ENCODE results near the gene PDE6D.
"Not testable (repeated sequence)": the region's sequence is repeated elsewhere in the genome, so short reads cannot be mapped to it uniquely, and the experiment has no call there.

Gene PDE6D

GRCh38 chr2:231718799-231719198, 62.3 kb downstream of the PDE6D start:
- DNase-seq, result no peak

GRCh38 chr2:231717281-231718171, 63.6 kb downstream of the PDE6D start:
- no peak for DNase-seq

DNA sequence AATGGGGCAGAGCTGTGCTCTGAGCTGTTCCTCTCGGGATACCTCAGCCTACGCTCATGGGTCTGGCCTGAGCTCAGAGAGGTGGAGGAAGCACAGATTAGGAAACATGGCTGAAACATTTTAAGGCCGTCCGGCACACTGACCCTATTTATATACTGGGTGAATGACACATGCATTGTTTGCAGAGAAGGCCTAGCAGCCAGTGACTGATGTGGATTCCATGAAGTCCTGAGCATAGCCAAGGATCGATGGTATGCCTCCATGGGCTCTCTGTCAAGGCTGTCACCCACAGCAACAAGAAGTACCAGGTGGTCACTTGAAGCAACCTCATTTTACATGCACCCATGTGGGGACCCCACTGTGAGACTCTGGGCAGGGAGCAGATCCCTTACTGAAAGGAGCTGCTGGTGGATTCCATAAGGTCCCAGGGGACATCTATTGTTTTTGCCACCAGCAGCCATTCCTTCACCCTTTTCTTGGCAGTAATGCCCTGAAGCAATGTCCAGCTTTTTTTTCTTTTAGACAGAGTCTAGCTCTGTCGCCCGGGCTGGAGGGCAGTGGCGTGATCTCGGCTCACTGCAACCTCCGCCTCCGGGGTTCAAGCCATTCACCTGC, 64.3 kb downstream of the PDE6D start:
- no peak for DNase-seq

- DNase-seq, result no peak
Observed at GRCh38 chr2:231715988-231716616, 65.0 kb downstream of the PDE6D start.

DNA sequence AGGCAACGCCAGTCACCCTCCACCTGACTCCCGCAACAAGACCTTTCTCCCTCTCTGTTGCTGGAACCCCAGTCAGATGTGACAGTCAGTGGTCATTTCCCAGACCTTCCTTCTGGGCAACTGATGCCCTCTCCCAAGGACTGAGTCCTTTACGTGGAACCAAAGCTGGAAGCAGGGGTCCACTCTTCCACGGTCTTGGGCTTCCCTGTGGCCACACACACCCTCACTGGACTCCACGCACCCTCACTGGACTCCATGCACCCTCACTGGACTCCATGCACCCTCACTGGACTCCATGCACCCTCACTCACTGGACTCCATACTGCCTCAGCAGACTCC, 65.6 kb downstream of the PDE6D start:
- no peak for DNase-seq

DNA sequence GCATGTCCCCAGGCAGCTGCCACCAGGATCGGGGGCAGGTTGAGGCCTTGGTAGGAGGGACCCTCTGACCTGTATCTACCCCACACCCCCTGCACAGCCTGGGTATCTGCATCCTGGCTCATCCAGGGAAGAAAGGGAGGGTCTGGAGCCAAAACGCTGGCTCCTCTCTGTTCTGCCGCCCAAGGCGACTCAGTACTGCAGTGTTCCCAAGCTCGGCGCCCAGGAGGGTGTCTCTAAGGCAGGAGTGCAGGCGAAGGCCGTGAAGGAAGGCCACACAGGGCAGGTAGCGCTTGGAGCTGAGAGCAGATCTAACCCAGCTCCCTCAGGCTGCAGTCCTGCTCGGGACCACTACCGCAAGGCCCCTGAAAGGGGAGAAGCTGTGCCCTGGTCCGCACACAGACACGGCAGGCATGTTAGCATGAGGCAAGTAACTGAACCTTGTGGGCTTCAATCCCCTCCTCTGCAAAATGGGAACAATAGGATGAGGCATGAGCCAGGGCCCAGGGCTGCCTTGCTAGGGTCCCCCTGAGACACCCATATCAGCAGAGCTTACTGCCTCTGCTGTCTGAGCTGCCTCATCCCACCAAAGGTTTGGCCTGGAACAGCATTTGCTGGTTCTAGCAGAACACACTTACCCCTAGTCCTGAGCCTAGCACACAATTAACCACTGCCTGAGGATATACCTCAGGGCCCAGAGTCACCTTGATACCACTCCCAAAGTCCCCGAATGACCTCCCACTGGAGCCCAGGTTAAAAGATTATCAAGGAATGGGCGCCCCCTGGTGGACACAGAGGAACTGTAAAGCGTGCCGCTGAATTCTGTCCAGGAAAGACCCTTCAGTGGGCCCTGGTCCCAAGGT, 66.2 kb downstream of the PDE6D start:
- peak; percentile 68 for DNase-seq

- peak; percentile 85 for DNase-seq
Observed at GRCh38 chr2:231713730-231714638, 67.1 kb downstream of the PDE6D start.

- DNase-seq, result not testable (repeated sequence)
Observed at GRCh38 chr2:231713406-231713729, 67.7 kb downstream of the PDE6D start.

DNA sequence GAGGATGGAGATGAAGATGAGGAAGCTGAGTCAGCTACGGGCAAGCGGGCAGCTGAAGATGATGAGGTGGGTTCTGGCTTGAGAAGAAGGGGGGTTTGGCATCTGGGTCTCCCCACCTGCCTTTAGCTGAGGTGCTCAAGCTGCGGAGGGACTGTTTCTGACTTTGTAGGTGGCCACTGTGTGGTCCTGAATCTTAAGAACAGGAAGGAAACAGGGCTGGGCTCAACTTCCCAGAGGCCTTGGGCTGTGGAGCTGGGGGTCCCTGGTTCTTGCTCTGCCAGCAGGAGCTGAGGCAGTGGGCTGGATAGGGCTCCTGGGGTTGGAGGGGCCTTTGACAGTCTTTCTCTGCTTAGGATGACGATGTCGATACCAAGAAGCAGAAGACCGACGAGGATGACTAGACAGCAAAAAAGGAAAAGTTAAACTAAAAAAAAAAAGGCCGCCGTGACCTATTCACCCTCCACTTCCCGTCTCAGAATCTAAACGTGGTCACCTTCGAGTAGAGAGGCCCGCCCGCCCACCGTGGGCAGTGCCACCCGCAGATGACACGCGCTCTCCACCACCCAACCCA, 68.5 kb downstream of the PDE6D start:
- not testable (repeated sequence) for DNase-seq

GRCh38 chr2:231711677-231712450, 69.2 kb downstream of the PDE6D start:
- no peak for DNase-seq

GRCh38 chr2:231710799-231711676, 70.0 kb downstream of the PDE6D start:
- no peak for DNase-seq

- peak; percentile 79 for DNase-seq
Observed at GRCh38 chr2:231709981-231710798, 70.9 kb downstream of the PDE6D start.

DNA sequence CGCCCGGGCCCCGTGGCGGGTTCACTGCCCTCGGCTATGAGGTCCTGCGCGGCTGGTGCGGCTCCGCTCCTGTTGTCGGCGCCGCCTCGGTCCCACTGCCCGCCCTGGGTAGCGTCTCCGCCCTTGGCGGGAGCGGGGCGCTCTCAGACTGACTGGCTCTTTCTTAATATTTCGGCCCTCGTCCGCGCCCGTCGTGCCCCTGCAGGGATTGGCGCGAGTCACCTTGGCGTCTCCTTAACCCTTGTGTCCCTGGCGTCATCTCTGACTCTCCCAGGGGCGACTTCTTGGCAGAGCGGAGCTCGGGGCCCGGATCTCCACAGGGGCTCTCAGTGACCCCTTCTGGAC, 71.5 kb downstream of the PDE6D start:
- DNase-seq, result peak; percentile 34

DNA sequence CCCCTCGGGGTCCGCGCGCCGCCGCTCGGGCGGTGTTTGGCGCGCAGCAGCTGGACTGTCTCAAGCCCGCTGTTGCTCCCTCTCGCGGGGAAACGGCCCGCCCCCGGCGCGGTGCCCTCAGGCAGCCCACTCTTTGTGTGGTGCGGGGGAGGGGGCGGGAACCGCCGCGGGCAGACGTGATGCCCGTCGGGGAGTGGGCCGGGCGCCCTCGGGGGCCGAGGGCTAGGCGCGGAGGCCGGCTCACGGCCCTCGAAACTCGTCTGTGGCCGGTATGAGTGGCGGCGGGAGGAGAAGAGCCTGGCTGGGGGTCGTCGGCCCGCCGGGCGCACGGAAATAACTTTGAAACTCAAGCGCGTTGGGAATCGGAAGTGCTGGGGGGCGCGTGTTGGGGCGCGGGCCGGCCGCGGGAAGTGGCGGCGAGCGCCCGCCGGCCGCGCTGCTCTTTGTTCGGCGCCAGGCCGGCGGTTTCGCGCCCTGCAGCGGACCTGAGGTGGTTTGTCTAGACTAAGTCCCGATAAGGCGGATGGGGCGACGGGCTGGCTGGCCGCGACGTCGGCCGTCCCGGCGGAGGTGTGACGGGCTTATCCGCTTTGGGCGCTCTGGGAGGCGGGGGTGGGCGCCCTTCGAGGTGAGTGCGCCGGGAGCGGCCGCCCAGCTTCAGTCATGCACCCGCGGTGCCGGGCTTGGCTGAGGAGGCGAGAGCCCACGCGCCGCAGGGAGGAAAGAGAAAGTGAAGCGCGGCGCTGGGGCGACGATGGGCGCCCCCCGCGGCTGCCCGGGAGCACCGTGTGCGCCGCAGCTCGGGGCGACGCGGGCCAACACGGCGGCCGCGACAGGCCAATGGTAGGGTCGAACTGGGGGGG, 72.1 kb downstream of the PDE6D start:
- peak; percentile 46 for DNase-seq

GRCh38 chr2:231707927-231708772, 72.9 kb downstream of the PDE6D start, which contains the start of gene PTMA:
PTMA (plus strand) TSS chr2:231708525; CDS start chr2:231708707, 182 bp downstream.
- DNase-seq, result peak; percentile 100

DNA sequence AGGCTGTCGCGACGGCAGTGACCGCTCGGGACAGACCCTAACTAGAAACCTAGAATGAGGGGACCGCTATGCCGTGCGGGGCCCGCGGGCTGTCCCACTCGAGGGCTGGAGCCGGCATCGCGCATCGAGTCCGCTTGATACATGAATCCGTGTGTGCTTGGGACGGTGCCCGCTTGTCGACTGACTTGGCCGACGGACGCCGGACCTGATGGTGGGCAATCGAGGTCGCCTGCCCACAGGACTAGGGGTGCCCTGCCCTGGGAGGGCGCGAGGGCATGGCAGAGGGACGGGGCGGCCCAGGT, 73.5 kb downstream of the PDE6D start:
- DNase-seq, result no peak
